NT2/D1 (cell line): ENCODE results near the gene DPT.

Experiments
- SUZ12 ChIP-seq: IDR thresholded peaks from 2 replicates; pipeline ENCODE4 v1.6.1; 2011; ENCODE audit not compliant: insufficient read length, insufficient read depth; ENCODE audit errors: extremely low read depth
- YY1 ChIP-seq: IDR thresholded peaks from 2 replicates; pipeline ENCODE4 v1.6.1; 2011; ENCODE audit not compliant: insufficient read length, insufficient read depth
- ZNF274 ChIP-seq: IDR thresholded peaks from 2 replicates; pipeline ENCODE4 v1.6.1; 2011; ENCODE audit warnings: mild to moderate bottlenecking, low read depth, low read length

GRCh38 chr1:168664069-168664834, 64.8 kb downstream of the DPT start:
- no peak for TF ChIP-seq ZNF274
- TF ChIP-seq SUZ12, result no peak
- TF ChIP-seq YY1, result no peak
